IPS-15b (cell line): ENCODE data around the gene ARMC2.
"Not testable (repeated sequence)": the region's sequence is repeated elsewhere in the genome, so short reads cannot be mapped to it uniquely, and the experiment has no call there.

Source experiments
- H3K27me3 ChIP-seq: one replicate; pipeline ENCODE4 v1.6.1; 2013; ENCODE audit warnings: low read length; ENCODE audit not compliant: control insufficient read depth, insufficient read depth
- H3K36me3 ChIP-seq: one replicate; pipeline ENCODE4 v1.6.1; 2013; ENCODE audit warnings: low read length; ENCODE audit not compliant: control insufficient read depth, insufficient read depth
- H3K4me1 ChIP-seq: one replicate; pipeline ENCODE4 v1.6.1; 2013; ENCODE audit warnings: mild to moderate bottlenecking, low read length; ENCODE audit not compliant: control insufficient read depth, insufficient read depth
- H3K4me3 ChIP-seq: one replicate; pipeline ENCODE4 v1.5.1; 2013; ENCODE audit warnings: low read depth, low read length
- H3K9ac ChIP-seq: one replicate; pipeline ENCODE4 v1.6.1; 2013; ENCODE audit warnings: low read depth, mild to moderate bottlenecking, low read length
- H3K9me3 ChIP-seq: one replicate; pipeline ENCODE4 v1.6.1; 2013; ENCODE audit warnings: mild to moderate bottlenecking, low read length; ENCODE audit not compliant: control insufficient read depth, insufficient read depth

Gene ARMC2

DNA sequence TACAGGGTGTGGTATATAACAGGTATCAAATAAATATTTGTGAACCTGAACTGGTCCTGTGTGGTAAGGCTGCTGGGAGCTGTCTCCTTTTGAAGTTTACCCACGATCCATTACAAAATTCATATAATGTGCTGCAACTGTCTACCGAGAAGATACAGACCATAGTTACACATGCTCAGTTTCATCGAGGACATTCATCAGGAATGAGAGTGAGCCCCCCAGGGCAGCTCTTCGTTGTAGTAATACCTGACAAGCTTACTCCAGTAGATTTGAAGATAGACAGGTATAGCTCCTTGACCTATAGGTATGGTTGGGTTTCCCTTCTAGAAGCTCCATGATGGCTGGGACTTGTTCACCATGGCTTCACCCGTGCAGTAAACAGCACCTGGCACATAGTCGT is 25.7 kb downstream of the ARMC2 start:
- H3K4me1 ChIP-seq: peaks cover 12% of the 10 kb centered on the region
- H3K9ac ChIP-seq: no peak overlapping the region
- no peaks in the 10 kb centered on the region for H3K9me3 ChIP-seq
- no peaks in the 10 kb centered on the region for H3K36me3 ChIP-seq
- H3K27me3 ChIP-seq: no peaks in the 10 kb centered on the region
- no peak overlapping the region for H3K4me3 ChIP-seq

DNA sequence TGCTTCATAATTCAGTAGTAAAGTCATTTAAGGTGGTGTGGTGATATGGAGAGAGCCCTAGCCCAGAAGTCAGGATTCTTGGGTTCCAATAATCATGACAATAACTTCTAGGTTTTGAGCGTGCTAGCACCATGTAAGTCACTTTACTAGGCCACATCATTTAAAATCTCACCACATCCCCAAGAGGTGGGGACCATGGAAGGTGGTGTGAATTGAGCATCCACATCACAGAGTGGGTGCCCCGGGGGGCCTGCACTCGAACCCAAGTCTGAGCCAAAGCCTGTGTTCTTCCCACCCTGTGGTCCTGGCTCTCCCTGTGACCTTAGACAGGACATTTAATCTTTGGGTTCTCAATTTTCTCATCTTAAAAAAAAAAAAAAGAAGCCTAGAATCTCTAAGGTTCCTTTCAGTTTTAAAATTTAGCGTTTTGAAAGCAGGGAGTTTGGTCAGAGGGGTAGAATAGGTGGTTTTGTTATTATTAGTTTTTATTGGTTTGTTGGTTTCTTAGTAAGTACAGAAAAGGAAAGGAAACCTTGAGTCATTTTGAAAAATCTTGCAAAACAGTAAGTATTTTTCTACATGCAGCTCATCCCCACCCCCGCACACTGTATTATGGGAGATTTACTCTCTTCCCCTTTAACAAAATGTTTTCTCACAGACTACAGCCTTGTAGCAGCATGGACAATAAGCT is 26.4 kb downstream of the ARMC2 start:
- Histone ChIP-seq H3K9ac (no peak overlapping the region), H3K9me3 (no peaks in the 10 kb centered on the region), H3K36me3 (no peaks in the 10 kb centered on the region), H3K4me3 (no peak overlapping the region), H3K4me1 (peaks cover 12% of the 10 kb centered on the region), H3K27me3 (no peaks in the 10 kb centered on the region)

DNA sequence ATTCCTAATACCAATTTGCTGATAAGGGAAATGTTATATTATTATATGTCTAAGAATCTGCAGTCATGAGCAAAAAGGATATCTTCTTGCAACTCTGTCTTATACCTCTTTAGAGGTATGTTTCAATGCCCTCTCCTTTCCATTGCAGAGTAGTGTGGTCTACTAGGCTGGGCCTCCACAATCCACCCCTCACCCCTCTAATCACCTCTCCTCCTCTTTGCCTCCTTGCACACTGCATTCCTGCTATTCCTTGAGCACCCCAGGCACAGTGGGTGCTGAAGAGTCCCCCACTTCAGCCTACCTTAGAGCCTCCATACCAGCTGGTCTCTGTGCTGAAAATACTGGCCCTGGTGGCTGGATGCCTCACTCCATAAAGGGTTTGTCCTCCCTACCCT is 26.9 kb downstream of the ARMC2 start:
- Histone ChIP-seq H3K36me3 (no peaks in the 10 kb centered on the region), H3K4me3 (no peak overlapping the region), H3K4me1 (peaks cover 12% of the 10 kb centered on the region), H3K27me3 (no peaks in the 10 kb centered on the region), H3K9me3 (no peaks in the 10 kb centered on the region), H3K9ac (no peak overlapping the region)

DNA sequence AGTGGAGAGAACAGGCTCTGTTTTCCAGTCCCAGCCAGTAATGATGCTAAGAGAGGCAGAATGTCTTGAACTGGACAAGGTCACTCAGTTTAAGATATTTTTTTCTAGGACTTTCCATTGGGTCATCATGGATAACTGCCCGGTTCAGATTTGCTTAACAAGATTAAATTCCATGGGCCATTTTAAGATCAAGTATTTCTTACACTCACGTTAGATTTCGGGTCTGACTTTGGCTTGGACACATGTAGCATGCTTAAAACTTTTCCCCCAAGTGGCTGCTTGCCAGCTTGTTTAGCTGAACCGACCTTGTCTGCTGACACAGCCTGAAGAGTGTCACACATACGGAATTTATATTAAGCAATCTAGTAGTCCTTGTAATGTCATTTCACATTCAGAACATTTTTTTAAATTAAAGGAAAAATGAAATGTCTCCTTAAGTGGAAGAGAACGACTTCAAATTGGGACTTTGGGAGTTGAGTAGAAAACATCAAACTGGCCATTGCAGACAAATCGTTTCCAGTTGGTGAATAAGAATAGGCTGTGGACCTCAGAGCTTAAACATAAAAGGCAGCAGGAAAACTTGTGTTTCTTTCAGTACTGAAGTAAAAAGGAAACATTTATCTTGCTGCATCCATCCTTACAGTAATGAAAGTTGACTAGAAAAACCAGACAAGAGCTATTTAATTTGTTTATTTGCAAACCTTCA is 29.0 kb downstream of the ARMC2 start:
- no peaks in the 10 kb centered on the region for H3K9me3 ChIP-seq
- H3K4me3 ChIP-seq: no peak overlapping the region
- no peaks in the 10 kb centered on the region for H3K36me3 ChIP-seq
- H3K4me1 ChIP-seq: peaks cover 11% of the 10 kb centered on the region
- no peaks in the 10 kb centered on the region for H3K27me3 ChIP-seq
- H3K9ac ChIP-seq: no peak overlapping the region

DNA sequence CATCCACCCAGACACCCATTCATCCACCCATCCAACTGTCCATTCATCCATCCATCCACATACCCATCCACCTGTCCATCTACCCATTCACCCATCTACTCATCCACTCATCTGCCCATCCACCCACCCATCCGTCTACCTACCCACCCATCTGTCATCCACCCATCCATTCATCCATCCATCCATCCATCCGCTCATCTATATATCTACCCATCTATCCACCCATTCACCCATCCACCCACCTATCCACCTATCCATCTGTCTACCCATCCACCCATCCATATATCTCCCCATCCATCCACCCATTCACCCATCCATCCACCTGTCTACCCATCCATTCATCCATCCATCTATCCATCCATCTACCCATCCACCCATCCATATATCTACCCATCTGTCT is 30.7 kb downstream of the ARMC2 start:
- no peaks in the 10 kb centered on the region for H3K36me3 ChIP-seq
- H3K9me3 ChIP-seq: no peaks in the 10 kb centered on the region
- no peak overlapping the region for H3K9ac ChIP-seq
- H3K4me1 ChIP-seq: no peaks in the 10 kb centered on the region
- no peaks in the 10 kb centered on the region for H3K27me3 ChIP-seq
- no peak overlapping the region for H3K4me3 ChIP-seq

DNA sequence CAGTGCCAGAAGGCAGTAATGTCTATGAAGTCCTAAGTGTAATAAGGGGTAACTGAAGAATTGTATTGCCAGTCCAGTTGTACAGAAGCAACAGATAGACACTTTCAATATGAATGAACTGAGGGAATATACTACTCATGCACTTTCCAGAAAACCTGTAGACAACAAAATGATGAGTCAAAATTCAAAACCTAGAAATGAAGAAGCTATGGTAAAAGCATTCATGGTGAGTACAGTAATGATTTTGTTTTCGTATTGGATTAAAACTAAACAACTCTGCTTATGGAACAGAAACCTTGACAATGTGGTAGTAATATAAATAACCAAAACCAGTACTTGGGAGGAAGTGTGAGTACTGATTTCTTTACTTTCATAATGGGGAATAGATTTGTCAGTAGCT is 35.0 kb downstream of the ARMC2 start:
- Histone ChIP-seq H3K4me3 (no peak overlapping the region), H3K9ac (no peak overlapping the region), H3K36me3 (no peaks in the 10 kb centered on the region), H3K27me3 (no peaks in the 10 kb centered on the region), H3K4me1 (no peaks in the 10 kb centered on the region), H3K9me3 (no peaks in the 10 kb centered on the region)

DNA sequence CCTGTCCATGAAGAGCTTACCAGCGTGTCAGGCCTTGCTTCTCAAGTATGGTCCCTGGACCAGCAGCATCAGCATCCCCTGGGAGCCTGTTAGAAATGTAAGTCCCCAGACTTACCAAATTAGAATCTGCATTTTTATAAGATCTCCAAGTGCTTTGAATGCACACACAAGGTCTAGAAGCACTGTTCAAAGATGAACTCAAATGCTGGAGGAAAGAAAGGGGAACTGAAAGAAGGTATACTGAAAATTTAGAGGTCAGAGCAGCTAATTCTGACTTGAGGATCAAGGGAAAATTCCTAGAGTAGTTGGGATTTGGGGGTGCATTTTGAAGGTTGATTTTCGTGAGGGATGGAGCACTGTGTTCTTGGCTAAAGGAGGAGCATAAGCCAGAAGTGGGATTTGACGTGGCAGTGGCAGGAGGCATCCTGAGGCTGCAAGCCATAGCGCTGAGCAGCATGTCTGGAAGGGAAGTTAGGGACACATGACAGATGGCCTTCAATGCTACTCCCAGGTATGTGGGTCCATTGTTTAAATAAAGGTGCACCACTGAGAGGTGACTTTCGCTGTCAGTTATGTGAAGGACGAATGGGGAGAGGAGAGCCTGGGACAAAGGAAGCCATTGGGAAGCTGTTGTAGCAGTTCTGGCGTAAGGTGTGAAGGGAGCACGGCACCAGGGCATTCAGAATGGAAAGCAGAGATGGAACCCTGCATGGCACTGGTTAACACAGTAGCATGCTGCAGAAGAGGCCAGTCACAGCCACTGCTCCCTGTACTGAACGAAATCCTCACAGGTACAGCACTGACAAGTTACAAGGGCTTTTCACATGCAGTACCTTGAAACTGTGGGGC is 36.2 kb downstream of the ARMC2 start:
- no peaks in the 10 kb centered on the region for H3K27me3 ChIP-seq
- H3K9ac ChIP-seq: no peak overlapping the region
- H3K4me3 ChIP-seq: no peak overlapping the region
- H3K9me3 ChIP-seq: no peaks in the 10 kb centered on the region
- no peaks in the 10 kb centered on the region for H3K4me1 ChIP-seq
- H3K36me3 ChIP-seq: no peaks in the 10 kb centered on the region

DNA sequence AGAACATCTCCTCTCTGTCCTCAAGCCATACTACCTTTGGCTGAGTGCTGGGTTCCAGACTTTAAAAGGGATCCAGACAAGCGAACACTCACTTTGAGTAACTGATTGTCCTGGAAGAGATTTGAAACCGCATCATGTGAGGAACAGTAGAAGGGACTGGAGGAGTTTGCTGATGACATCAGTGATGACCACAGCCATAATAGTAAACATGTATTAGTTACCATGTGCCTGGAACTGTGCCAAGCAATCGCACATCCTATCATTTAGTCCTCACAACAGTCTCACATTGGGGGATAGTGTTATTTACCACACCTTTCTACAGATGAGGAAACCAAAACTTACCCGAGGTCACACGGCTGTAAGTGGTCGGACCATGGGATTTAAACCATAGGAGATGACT is 39.8 kb downstream of the ARMC2 start:
- Histone ChIP-seq H3K36me3 (no peaks in the 10 kb centered on the region), H3K27me3 (no peaks in the 10 kb centered on the region), H3K9ac (no peak overlapping the region), H3K9me3 (no peaks in the 10 kb centered on the region), H3K4me3 (no peak overlapping the region), H3K4me1 (no peaks in the 10 kb centered on the region)

DNA sequence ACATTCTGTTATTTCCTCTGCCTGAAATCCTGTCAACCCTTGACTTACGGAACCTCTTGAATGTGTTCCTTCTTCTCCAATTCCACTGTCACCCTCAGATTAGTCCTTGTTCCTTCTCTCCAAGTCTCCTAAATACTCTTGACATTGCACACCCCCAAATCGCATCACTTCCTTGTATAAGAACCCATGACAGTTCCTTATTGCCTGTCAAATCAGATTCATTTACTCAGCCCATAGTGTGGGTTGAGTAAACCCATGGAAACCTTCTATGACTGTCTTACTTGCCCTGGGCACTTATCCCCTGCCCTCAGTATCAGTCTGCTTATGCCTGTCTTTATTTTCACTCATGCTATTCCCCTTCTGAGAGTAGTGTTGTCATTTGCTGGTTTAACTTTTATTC is 40.5 kb downstream of the ARMC2 start:
- Histone ChIP-seq H3K4me1 (no peaks in the 10 kb centered on the region), H3K9ac (no peak overlapping the region)

DNA sequence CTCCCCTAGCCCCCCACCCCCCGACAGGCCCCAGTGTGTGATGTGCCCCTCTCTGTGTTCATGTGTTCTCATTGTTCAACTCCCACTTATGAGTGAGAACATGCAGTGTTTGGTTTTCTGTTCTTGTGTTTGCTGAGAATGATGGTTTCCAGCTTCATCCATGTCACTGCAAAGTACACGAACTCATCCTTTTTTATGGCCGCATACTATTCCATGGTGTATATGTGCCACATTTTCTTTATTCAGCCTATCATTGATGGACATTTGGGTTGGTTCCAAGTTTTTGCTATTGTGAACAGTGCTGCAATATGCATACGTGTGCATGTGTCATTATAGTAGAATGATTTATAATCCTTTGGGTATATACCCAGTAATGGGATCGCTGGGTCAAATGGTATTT is 42.7 kb downstream of the ARMC2 start:
- not testable (repeated sequence) for H3K9me3 ChIP-seq, H3K4me3 ChIP-seq, H3K27me3 ChIP-seq, H3K4me1 ChIP-seq, H3K36me3 ChIP-seq, H3K9ac ChIP-seq

More for the DNA sequence above, 40.5 kb downstream of the ARMC2 start:
- Histone ChIP-seq H3K4me3 (no peak overlapping the region), H3K27me3 (no peaks in the 10 kb centered on the region), H3K9me3 (no peaks in the 10 kb centered on the region), H3K36me3 (no peaks in the 10 kb centered on the region)

DNA sequence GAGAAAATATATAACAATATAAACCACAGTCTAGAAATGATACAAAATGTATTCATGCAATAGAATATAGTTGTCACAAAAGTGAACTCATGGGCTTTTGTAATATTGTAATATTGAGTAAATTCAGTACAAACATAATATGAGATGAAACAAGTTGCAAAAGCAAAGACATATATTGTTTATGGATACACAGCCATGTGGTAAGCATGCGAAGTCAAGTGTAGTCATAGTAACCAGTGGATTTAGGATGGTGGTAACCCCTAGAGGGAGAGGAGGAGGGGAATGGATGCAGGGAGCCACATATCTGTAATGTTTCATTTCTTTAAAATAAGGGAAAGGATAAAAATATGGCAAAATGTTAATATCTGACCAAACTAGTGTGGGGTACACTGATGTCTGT is 47.3 kb downstream of the ARMC2 start:
- Histone ChIP-seq H3K4me1 (peaks cover 5% of the 10 kb centered on the region), H3K9ac (no peak overlapping the region), H3K4me3 (no peak overlapping the region), H3K27me3 (no peaks in the 10 kb centered on the region), H3K9me3 (no peaks in the 10 kb centered on the region), H3K36me3 (no peaks in the 10 kb centered on the region)
